Stomach (tissue), 4 donors: ENCODE data around the gene PRKCE.

Experiments used
- EP300 ChIP-seq: sonication (generic); formaldehyde crosslinking; IDR thresholded peaks from one replicate; pipeline ENCODE4 v1.6.1; 2017; ENCODE audit warnings: antibody characterized with exemption
- POLR2A ChIP-seq, 4 donors: fragments of 450-650 bp; IDR thresholded peaks; one replicate each; pipeline ENCODE4 v1.6.1; 2016; ENCODE audit warnings: antibody characterized with exemption in 4 of 4, control low read depth in 2 of 4, mild to moderate bottlenecking in 1 of 4, moderate library complexity in 1 of 4
- POLR2AphosphoS5 ChIP-seq, 3 donors: sonication (generic); formaldehyde crosslinking; IDR thresholded peaks; one replicate each; pipeline ENCODE4 v1.6.1; 2016; ENCODE audit warnings: antibody characterized with exemption in 3 of 3
- TF ChIP-seq, protein P1 (sequence below), 7 experiments: fragments of 450-650 bp in 4 of 7; fragments of 200-600 bp in 3 of 7; sonication (generic) in 3 of 7; IDR thresholded peaks; one replicate each; pipeline ENCODE4 v1.5.1; 2016 to 2019; ENCODE audit warnings: antibody characterized with exemption in 7 of 7, control low read depth in 2 of 7, mild to moderate bottlenecking in 1 of 7

DNA sequence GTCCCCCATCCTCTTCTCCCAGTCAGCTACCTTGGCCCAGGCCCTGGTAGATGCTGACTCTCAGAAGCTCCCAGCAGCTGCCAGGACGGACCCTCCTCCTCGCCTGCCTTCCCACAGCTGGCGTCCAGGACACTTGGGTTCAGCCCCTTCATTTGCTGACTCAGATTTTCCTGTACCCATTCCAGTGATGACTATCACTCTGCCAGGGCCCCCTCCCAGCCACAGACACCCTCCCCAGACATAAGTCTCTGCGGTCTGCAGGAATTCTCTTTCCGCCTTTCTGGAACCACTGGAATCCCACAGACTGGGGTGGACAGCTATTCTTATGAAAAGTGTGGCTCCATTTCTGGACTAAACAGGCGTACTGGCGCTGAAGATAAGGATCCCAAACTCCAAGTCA, 385.5 kb downstream of the PRKCE start:
- TF ChIP-seq, protein P1, sequence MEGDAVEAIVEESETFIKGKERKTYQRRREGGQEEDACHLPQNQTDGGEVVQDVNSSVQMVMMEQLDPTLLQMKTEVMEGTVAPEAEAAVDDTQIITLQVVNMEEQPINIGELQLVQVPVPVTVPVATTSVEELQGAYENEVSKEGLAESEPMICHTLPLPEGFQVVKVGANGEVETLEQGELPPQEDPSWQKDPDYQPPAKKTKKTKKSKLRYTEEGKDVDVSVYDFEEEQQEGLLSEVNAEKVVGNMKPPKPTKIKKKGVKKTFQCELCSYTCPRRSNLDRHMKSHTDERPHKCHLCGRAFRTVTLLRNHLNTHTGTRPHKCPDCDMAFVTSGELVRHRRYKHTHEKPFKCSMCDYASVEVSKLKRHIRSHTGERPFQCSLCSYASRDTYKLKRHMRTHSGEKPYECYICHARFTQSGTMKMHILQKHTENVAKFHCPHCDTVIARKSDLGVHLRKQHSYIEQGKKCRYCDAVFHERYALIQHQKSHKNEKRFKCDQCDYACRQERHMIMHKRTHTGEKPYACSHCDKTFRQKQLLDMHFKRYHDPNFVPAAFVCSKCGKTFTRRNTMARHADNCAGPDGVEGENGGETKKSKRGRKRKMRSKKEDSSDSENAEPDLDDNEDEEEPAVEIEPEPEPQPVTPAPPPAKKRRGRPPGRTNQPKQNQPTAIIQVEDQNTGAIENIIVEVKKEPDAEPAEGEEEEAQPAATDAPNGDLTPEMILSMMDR (IDR thresholded peaks at IDR 0.05): no peak
- TF ChIP-seq POLR2AphosphoS5 (IDR thresholded peaks at IDR 0.05): no peak
- no peak for TF ChIP-seq POLR2A (IDR thresholded peaks at IDR 0.05)
- TF ChIP-seq EP300: no peak
